ENCODE data around the gene SH2B3.
"Not testable (repeated sequence)": the region's sequence is repeated elsewhere in the genome, so short reads cannot be mapped to it uniquely, and the experiment has no call there.

SH2B3 gene

DNA sequence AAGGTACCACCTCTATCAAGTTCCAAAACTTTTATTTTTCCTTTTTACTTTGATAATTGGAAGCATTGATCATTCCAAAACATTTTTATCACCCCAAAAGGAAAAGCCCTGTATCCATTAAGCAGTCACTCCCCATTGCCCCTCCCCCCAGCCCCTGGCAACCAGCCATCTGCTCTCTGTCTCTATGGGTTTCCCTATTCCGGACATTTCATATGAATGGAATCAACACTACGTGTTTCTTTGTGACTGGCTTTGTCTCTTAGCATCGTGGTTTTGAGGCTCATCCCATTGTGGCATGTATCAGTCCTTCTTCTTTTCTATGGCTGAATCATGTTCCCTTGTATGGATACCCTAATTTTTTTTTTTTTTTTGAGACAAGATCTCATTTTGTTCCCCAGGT lies 18.8 kb upstream of the SH2B3 start:
- DNase-seq (ENCODE audit: extremely low read depth in 1 of 2, low read depth in 1 of 2): no peak

DNA sequence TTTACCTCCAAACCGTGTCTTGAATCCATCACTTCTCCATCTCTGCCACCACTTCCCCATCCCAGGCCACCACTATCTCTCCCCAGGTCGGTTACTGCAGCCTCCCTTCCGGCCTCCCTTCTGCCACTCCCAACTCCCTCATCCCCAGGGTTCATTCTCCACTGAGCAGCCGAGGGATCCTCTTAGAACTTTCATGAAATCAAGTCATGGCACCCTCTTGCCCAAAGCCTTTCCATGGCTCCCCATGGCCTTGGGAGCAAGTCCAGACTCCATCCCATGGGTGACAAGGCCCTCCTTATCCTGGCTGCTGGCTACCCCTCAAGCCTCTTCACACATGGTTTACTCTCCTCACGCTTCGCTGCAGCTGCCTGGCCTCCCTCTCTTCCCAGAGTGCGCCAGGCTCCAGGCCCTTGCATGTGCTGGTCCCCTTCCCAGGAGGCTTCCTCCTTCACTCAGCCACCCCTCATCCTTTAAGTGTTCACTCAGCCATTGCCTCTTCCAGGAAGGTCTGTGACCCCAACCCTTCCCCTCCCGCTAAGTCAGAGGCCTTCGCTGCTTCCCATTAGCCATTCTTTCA lies 17.9 kb upstream of the SH2B3 start:
- DNase-seq (ENCODE audit: extremely low read depth in 1 of 2, low read depth in 1 of 2): no peak

DNA sequence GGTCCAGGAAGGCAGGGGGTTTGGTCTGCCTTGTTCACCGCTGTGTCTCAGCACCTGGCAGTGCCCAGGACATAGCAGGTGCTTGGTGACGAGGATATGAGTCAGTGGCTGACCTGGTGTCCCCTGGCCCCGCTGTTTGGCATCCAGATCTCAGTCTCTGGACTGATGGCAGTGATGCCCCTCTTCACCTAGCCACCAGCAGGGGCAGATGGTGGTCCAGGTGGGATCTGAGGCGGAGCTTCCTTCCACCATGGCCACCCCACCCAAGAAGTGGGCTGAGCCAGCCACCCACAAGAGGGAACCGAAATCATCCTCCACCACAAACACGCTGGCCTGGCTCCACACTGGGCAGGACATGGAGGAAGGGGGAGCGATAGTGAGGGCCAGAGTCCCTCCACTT lies 16.1 kb upstream of the SH2B3 start:
- no peak for DNase-seq (ENCODE audit: extremely low read depth in 1 of 2, low read depth in 1 of 2)

DNA sequence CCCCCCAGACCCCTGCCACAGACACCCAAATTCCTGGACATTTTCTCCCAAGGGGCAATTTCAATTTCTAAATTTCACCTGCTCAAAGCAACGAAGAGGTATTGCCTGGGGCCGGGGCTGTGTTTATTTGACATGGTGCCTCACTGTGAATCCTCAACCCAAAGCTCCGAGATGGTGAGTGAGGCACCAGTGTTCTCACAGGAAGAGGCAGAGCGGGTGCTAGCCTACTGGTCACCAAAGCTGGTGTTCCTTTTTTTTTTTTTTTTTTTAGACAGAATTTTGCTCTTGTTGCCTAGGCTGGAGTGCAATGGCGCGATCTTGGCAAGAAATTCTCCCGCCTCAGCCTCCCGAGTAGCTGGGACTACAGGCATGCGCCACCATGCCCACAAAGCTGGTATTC lies 14.8 kb upstream of the SH2B3 start:
- no peak for DNase-seq (ENCODE audit: extremely low read depth in 1 of 2, low read depth in 1 of 2)

DNA sequence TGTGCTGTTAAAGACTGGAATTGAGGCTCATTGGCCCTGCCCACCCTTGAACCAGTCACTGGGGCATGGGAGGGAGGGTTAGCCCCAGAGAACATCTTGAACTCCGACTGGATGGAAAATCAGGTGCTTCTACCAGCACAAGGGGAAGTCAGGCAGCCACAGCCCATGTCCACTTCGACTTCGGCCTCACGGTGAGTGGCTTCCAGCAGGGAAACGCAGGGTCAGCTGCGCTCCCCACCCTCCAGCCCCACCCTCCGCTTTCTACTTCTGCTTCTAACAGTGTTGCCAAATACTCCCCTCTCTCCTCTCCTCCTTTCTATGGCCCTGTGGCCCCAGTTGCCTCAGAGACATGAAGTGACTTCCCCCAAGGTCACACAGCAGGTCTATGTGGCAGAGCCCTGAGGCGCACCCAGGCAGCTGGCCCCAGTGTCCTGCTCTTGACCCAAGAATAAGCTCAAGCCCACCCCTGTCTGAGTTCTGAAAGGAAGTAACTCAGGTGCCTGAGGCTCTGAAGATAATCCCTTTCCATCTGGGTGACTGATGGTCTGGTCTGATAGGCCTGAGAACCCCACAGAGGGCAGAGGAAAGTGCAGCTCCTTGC lies 11.9 kb upstream of the SH2B3 start:
- DNase-seq (ENCODE audit: extremely low read depth in 1 of 2, low read depth in 1 of 2): no peak

DNA sequence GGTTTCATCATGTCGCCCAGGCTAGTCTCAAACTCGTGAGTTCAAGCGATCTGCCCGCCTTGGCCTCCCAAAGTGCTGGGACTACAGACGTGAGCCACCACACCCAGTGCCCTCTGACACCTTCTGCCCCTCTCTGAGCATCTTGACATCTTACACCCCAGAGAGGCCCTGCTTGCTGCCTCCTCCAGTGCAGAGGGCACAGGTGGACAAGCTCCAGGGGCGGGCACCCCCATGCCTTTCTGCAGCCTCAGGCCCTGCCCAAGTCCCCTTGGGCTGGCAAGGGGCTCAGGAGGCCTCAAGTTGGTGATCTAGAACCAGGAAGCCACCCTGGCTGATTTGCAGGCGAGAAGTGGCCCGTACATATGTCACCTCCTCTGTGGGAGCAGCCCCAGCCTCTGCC lies 11.2 kb upstream of the SH2B3 start:
- DNase-seq (ENCODE audit: extremely low read depth in 1 of 2, low read depth in 1 of 2): no peak

DNA sequence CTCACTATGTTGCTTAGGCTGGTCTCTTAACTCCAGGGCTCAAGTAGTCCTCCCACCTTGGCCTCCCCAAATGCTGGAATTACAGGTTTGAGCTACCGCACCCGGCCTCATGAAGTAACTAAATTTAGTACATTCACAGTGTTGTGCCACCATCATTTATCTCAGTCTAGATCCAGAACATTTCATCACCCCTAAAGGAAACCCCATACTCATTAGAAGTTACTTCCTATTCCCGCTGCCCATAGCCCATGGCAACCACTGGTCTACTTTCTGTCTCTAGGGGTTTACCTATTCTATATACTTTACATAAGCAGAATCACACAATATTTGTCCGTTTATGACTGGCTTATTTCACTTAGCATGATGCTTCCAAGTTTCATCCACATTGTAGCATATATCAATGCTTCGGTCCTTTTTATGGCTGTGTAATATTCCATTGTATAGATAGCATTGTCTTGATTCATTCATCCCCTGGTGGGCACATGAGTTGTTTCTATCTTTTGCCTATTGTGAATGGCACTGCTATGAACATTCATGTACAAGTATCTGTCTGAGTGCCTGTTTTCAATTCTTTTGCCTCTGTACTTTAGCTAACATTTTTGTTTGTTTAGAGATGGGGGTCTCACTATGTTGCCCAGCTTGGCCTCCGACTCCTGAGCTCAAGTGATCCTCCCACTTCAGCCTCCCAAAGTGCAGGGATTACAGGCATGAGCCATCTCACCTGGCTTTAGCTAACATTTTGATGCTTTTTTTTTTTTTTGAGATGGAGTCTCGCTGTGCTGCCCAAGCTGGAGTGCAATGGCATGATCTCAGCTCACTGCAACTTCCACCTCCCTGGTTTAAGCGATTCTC lies 10.2 kb upstream of the SH2B3 start:
- DNase-seq (ENCODE audit: extremely low read depth in 1 of 2, low read depth in 1 of 2): no peak

DNA sequence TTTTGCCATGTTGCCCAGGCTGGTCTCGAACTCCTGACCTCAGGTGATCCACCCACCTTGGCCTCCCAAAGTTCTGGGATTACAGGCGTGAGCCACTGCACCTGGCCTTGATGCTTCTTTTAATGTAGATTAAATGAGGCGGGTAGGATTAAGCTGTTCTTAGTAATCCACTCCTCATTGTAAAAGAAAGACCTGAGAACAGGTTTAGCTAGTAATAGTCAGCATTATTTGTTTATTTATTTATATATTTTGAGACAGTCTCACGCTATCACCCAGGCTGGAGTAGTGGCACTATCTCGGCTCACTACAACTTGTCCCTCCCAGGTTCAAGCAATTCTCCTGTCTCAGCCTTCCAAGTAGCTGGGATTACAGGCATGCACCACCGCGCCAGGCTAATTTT lies 9.5 kb upstream of the SH2B3 start:
- not testable (repeated sequence) for DNase-seq (ENCODE audit: extremely low read depth in 1 of 2, low read depth in 1 of 2)

DNA sequence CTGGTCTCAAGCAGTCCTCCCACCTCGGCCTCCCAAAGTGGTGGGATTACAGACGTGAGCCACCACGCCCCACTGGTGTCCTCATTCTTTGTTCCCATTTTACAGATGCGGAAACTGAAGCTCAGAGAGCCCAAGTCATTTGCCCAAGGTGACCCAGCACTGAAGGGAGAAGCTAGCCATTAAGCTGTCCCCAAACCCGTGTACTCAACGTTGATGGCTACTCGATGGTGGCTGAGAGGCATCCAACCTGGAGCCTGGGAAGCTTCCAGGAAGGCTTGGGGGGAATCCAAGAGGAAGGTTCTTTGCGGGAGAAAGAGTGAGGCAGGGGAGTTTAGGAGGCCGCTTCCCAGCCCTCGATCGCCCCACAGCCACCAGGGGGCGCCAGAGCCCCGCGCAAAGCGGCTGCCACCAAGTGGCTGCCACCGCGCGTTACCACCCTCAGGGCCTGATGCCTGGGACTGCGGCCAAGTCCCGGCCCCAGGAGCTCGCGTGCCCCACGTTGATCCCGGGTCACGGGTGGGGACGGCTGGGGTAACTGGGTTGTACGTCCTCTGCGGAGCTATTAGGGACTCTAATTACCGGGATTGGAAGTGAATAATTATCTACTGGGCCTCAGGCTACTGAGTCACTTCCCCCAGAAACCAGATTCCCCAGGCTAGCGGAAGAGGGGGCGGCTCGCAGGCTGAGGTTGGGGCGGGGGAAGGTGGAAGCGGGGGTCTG lies 8.8 kb upstream of the SH2B3 start:
- peak; percentile 67 to 72 for DNase-seq (ENCODE audit: extremely low read depth in 1 of 2, low read depth in 1 of 2)

DNA sequence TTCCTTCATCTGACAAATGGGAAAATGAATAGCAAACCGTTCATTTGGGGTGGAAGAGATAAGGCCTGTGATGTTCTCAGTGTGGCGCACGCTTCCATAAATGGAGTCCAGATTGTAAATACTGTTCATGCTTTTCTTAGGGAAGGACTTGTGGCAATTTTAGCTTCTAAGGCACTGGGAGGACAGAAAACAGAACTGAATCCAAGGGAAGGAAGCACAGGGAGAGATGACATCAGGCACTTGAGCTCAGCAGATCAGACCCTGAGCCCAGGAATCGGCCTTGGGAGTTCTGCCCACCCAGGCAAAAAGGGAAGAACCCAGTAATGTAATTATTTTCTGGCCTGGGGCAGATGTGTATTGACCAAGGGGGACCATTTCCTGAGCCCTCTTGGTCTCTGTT lies 7.2 kb upstream of the SH2B3 start:
- DNase-seq (ENCODE audit: extremely low read depth in 1 of 2, low read depth in 1 of 2): no peak

DNA sequence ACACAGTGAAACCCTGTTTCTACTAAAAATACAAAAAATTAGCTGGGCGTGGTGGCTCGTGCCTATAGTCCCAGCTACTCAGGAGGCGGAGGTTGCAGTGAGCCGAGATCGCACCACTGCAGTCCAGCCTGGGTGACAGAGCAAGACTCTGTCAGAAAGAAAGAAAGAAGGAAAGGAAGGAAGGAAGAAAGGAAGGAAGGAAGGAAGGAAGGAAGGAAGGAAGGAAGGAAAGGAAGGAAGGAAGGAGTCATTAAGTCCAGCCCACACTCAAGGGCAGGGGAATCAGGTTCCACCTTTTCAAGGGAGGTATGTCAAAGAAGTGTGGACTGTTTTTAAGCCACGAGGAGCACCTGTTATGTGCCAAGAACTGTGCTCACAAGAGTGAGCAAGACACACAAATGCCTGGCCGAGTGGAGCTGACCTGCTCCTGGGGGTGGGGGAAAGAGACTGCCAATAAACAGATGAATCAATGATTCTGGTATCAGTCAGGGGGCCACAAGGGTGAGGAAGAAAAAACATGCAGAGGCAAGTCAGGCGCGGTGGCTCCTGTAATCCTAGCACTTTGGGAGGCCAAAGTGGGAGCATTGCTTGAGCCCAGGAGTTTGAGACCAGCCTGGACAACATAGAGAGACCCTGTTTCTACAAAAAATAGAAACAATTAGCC lies 5.8 kb upstream of the SH2B3 start:
- DNase-seq (ENCODE audit: extremely low read depth in 1 of 2, low read depth in 1 of 2): not testable (repeated sequence)

DNA sequence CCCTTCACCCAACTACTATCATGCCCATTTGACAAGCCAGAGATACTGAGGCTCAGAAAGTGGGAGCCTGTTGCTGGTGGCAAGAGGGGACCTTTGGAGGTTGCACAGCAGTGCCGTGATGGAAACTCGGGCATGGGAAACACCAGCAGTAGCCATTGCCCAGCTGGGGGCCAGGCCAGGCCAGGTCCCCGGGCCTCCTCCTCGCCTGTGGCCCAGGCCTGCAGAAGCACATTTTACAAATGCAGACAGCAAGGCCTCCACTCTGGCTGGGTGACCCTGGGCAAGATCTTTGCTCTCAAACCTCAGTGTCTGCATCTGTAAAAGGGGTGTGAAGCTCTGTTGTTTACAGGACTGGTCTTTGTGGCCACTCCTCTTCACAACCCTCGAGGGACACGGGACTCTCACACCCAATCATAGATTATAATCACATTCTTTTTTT lies 4.5 kb upstream of the SH2B3 start:
- no peak for DNase-seq (ENCODE audit: extremely low read depth in 1 of 2, low read depth in 1 of 2)

DNA sequence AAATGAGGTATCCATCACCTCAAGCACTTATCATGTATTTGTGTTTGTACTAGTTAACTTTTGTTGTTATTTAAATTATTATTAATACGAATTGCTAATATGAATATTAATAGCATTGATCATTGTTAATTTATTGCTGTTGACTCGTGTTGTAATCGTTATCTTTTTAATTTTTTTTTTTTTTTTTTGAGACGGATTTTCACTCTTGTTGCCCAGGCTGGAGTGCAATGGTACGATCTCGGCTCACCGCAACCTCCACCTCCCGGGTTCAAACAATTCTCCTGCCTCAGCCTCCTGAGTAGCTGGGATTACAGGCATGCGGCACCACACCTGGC lies 3.3 kb upstream of the SH2B3 start:
- DNase-seq (ENCODE audit: extremely low read depth in 1 of 2, low read depth in 1 of 2): not testable (repeated sequence)

DNA sequence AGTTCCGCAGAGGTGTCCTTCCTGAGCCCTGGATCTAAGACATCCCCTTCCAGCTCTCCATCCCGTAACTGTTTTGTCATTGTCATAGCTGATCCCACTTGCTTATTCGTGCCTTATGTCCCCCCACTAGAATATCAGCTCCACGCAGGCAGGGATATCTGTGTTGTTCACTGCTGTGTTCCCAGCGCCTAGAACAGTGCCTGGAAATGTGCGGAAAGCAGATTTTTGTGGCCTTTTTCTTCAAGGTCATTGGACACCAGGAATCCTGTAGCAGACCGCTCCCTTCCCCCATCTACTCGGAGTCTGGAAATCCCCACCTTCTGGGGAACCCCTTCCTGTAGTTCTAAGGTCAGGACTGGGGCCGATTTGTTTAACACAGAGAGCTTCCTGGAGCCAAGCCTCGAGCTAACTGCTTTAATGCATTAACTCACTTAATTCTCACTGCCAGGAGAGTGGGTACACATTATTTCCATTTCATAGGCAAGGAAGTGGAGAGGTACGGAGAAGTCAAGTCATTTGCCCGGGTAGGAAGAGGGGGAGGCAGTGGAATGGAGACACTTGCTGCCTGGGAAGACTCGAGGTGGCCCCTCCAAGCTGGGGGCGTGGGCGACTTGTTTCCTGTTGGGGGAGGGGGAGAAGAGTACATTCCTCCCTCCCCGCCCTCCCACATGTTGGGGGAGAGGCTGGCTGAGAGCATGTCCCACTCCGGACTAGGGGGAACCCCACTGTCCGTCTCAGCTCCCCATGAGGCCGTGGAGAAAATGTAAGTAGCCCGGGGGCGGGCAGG lies 1.2 kb upstream of the SH2B3 start:
- peak; percentile 63 to 71 for DNase-seq (ENCODE audit: extremely low read depth in 1 of 2, low read depth in 1 of 2)

DNA sequence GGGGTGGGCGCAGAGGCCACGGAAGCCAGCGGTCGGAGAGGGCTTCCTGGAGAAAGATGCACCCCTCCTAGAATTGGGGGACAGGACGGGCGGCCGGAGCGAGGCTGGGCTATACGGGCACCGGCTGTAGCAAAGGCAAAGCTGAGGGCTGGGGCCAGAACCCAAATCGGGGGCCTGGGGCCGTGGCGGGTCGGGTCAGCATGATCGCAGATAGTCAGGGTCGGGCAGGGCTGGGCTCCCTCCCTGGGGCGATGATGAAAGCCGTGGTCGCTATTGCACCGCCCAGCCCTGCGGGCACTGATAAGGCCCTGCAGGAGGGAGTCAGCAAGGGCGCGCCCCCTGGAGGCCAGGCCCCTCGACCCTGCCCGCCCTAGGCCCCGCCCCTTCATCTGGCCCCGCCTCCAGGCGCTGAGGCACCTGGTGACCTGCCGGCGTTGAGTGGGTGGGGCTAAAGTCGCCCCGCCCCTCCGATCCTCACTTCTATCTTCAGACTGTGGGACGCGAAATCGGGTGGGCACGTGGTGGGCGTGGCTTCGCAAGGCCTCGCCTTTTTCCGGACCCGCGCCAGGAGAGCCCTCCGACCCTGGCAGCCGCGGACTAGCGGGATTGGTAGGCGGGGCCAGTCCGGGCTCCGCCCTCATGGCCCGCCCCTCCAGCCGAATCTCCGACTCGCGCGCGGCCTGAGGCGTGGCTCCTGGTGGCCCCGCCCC lies 419 bp upstream of the SH2B3 start:
- peak; percentile 96 to 100 for DNase-seq (ENCODE audit: extremely low read depth in 1 of 2, low read depth in 1 of 2)

DNA sequence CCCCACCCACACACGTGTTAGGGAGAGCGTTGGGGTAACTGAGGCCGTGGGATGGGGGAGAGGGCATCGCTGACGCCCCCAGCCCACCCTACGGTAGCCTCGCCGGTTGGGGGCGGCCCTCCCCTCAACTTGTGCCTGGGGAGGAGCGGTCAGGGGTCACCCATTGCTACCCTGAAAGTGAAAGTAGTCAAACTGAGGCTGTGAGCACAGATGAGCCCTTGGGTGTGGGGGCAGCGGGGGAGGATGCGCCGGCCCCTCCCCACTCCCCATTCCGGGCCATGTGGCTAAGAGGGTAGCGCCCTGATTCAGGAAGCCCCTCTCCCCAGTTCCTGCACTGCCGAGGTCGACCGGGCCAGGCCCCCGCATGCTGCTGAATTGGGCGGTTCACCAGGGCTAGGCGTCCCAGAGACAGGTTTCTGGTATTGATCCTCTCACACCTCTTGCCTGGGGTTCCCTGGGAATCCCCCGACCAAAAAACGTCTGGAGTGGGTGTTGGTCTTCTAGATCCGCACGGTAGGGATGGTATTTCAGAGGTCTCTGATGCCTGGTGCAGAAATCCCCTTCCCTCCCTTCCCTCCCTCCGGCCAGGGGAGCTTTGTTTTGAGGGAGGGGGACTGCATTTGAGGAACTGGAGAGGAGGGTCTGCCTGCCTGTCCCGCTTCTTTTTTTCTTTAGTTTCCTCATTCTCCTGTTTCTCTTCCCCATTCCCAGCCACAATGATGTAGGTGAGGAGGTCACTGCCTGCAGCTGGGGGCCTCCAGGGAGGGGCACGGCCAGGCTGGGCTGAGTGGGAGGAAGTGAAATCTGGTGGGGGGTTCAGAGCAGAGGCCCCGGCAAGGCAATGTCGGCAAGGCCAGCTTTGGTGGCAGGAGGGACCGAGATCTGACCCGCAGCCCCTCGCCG lies 1.0 kb downstream of the SH2B3 start:
- no peak for DNase-seq (ENCODE audit: extremely low read depth in 1 of 2, low read depth in 1 of 2)

DNA sequence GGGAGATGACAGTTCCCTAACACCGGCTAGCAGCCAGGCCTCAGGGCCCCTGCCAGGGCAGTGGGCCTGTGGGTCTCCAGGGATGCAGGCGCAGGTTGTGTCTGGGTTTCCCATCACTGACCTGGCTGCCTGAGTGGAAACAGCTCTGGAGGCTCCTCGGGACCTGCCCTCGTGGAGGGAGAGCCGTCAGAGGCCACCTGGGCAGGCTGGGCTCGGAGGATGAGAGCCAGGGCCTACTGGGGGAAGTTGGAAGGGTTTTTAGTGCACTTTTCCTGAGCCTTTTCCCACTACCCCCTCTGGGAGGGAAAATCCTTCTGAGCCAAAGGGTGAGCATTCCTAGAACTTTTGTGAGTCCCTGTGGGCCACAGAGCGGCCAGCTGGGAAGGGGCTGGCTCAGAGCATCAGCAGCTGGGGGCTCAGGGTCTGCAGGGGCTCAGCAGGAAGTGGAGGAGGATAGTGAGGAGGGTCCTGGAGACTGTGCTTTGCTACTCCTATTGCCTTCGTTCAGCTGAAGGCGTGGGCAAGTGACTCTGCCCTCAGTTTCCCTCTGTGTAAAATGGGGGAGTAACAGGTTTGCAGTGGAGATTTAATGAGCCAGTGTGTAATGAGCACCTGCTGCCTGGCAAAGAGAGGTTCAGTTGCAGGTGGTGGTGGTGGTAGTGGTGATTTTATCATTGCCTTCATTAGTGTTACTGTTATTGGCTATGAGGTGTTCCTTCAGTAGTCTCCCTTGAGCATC lies 1.8 kb downstream of the SH2B3 start:
- DNase-seq (ENCODE audit: extremely low read depth in 1 of 2, low read depth in 1 of 2): no peak

DNA sequence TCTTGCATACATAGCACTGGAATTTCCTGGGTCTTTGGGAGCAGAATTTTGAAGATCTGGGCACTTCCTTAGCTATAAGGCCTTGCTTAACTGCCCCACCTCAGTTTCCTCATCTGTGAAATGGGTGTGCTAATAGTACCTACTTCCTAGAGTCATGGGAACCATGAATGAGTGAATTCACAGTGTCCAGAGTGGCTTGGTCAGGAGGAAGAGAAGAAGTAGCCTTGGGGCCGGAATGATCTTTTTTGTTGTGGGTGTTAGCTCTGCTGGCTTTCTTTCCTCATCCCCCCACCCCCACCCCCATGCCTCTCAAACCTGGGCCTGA lies 2.4 kb downstream of the SH2B3 start:
- DNase-seq (ENCODE audit: extremely low read depth in 1 of 2, low read depth in 1 of 2): no peak

Measured in stimulated activated CD8-positive, alpha-beta memory T cell treated with anti-CD3 and anti-CD28 coated beads, Interleukin-7, amount 100 ng/mL, for 48 hours (primary cell).